22Rv1 (cell line): Measurements from ENCODE around the gene TTC28.
"Not testable (repeated sequence)": the region's sequence is repeated elsewhere in the genome, so short reads cannot be mapped to it uniquely, and the experiment has no call there.

Source experiments
- H3K27ac ChIP-seq: fragments of 450-650 bp; 2 replicates; pipeline ENCODE4 v1.5.1; 2017
- ZFX ChIP-seq: fragments of 450-650 bp; IDR thresholded peaks from 2 replicates; pipeline ENCODE4 v1.6.1; 2017; ENCODE audit warnings: antibody characterized with exemption, borderline replicate concordance
- TF ChIP-seq, protein P1 (sequence below): fragments of 450-650 bp; IDR thresholded peaks from 2 replicates; pipeline ENCODE4 v1.5.1; 2017; ENCODE audit warnings: mild to moderate bottlenecking

The TTC28 gene

DNA sequence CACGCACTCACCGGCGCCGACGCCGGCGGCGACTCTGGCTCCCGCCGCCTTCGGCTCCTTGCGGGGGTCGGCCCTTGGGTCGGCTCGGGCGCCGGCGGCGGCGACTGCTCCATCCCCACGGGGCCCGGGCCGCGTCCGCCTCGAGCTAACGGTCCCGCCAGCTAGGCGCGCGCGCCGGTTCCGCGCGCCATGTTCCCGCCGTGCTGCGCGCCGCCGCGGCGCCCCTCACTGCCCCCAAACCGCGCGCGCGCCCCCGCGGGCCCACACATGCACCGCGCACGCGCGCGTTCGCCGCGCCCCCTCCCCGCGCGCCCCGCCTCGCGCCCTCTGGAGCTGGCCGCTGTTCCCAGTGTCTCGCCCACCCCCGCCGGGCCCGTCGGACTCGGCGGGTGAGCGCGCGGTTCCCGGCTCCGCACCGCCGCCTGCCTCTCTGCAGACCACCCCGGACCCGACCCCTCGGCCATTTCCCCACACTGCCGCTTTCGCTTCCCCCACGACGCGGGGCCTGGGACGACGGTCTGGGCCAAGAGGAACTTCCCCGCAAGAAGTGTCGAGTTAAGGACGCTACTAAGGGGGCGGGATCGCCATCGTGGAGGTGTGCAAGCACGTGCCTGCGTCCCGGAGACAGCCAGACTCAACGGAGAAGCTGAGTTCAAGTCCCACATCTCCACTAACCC, at the start of gene TTC28:
Gene TTC28, minus strand, starts transcription at position 230 of the 677 bp plus-strand sequence. Its CDS starts 117 bp downstream, at position 113.
- H3K27ac ChIP-seq: not testable (repeated sequence)

DNA sequence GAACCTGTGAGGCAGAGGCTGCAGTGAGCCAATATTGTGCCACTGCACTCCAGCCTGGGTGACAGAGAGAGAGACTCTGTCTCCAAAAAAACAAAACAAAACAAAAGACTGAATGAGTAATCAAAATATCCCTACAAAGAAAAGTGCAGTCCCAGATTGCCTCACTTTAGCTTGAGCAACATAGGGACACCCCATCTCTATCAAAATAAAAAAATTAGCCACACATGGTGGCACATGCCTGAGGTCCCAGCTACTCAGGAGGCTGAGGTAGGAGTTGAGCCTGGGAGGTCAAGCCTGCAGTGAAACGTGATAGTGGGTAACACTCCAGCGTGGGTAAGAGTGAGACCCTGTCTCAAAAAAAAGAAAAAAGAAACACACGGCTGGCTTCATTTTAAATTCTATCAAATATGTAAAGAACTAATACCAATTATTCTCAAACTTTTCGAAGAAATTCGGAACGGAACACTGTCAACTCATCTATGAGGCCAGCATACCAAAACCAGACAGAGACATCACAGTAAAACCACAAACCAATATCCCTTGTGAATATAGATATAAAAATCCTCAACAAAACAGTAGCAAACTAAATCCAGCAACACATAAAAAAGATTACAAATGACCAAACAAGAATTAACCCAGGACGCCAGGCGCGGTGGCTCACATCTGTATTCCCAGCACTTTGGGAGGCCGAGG, 49.1 kb upstream of the TTC28 start:
- H3K27ac ChIP-seq: no peak overlapping the region

DNA sequence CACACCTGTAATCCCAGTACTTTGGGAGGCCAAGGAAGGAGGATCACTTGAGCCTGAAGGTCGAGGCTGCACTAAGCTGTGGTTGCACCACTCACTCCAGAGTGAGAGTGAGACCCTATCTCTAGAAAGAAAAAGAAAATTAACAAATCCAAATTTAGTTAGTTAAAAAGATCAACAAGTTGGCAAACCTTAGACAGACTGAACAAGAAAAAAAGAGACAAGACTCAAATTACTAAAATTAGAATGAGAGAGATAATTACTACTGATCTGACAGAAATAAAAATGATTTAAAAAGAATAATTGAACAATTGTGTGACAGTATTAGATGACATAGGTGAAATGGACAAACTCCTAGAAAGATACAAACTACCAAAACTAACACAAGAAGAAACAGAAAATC, 48.4 kb upstream of the TTC28 start:
- no peak overlapping the region for H3K27ac ChIP-seq
- no peak for TF ChIP-seq ZFX
- TF ChIP-seq, protein P1, sequence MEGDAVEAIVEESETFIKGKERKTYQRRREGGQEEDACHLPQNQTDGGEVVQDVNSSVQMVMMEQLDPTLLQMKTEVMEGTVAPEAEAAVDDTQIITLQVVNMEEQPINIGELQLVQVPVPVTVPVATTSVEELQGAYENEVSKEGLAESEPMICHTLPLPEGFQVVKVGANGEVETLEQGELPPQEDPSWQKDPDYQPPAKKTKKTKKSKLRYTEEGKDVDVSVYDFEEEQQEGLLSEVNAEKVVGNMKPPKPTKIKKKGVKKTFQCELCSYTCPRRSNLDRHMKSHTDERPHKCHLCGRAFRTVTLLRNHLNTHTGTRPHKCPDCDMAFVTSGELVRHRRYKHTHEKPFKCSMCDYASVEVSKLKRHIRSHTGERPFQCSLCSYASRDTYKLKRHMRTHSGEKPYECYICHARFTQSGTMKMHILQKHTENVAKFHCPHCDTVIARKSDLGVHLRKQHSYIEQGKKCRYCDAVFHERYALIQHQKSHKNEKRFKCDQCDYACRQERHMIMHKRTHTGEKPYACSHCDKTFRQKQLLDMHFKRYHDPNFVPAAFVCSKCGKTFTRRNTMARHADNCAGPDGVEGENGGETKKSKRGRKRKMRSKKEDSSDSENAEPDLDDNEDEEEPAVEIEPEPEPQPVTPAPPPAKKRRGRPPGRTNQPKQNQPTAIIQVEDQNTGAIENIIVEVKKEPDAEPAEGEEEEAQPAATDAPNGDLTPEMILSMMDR: no peak

More for the DNA sequence above, 49.1 kb upstream of the TTC28 start:
- TF ChIP-seq, protein P1: no peak
- TF ChIP-seq ZFX: no peak

DNA sequence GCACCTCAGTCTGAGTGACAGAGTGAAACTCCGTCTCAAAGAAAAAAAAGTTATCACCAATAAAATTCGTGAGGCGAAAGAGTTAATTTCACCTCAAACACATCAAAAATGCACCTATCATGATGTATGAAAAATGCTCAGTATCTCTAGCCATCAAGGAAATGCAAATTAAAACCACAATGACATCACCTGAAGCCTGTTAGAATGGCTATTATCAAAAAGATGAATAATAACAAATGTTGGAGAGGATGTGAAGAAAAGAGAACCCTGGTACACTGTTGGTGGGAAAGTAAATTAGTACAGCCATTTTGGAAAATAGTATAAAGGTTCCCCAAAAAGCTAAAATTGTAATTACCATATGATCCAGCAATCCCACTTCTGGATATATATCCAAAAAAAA, 38.4 kb upstream of the TTC28 start:
- H3K27ac ChIP-seq: no peak overlapping the region
- no peak for TF ChIP-seq ZFX
- TF ChIP-seq, protein P1: no peak

DNA sequence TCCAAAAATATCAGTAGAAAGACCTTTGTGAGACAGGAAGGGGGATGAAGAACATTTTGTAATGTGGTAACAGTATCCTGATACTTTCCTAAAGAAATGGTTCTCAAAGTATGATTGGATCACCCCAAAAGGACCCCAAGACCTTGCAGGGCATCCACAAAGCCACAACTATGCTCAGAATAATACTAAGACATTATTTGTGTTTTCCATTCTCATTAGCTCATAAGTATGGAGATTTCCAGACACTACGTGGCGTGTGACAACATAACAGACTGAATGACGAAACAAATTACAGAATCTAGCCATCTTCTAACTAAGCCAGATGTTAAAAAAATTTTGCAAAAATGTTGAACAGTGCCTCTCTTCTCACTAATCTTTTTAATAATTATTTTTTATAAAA, 37.0 kb upstream of the TTC28 start:
- H3K27ac ChIP-seq: no peak overlapping the region
- no peak for TF ChIP-seq ZFX
- TF ChIP-seq, protein P1: no peak

DNA sequence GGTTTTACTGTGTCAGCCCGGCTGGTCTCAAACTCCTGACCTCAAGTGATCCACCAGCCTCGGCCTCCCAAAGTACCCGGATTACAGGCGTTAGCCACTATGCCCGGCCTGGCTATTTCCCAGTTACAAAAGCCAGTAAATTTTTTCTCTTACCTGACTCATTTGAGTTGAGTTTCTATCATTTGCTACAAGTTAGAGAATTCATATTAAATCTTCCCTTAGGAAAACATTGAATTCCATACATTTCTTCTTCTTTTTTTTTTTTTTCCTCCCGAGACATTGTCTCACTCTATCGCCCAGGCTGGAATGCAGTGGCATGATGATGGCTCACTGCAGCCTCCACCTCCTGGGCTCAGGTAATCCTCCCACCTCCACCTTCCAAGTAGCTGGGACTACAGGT, 36.0 kb upstream of the TTC28 start:
- H3K27ac ChIP-seq: no peak overlapping the region
- TF ChIP-seq ZFX: no peak
- TF ChIP-seq, protein P1: no peak

DNA sequence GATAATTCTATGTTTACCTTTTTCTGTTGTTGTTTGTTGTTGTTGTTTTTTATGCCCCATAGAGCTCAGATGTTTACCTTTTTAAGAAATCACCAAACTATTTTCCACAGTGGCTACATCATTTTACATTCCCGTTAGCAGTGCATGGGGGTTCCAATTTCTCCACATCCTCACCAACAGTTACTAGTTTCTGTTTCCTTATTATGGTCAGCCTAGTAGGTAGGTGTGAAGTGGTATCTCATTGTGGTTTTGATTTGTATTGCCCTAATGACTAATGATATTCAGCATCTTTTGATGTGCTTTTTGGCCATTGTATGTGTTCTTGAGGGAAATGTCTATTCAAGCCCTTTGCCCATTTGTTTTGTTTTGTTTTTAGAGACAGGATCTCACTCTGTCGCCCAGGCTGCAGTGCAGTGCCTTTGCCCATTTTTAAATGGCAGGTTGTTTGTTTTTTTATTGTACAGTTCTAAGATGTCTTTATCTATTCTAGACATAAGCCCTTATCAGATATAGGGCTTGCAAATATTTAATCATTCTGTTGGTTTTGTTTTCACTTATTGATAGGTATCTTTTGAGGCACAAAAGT, 34.5 kb upstream of the TTC28 start:
- TF ChIP-seq, protein P1: no peak
- no peak for TF ChIP-seq ZFX
- H3K27ac ChIP-seq: no peak overlapping the region
